ENCODE results near the gene HIF1AN. TPM values are rescaled to one million over a fixed set of nuclear protein-coding genes. Genes with fewer than 3 reads are reported as not detected.

The HIF1AN gene
- total and polyA plus RNA-seq, 2 donors (not counting 1 experiment from before 2014, with no cell fraction given): 7.3 to 65.6 TPM

- Mint-ChIP-seq H3K27me3 (no peaks in the 10 kb centered on the region), H3K4me3 (no peak overlapping the region), H3K4me1 (peaks cover 16% of the 10 kb centered on the region), H3K27ac (peak overlapping the region; percentile 55), H3K9me3 (ENCODE audit: insufficient read depth) (no peaks in the 10 kb centered on the region)
- Histone ChIP-seq H3K4me2 (replicated peaks; ENCODE audit: low read depth, low read length, poor library complexity, severe bottlenecking) (no peak overlapping the region), H3K79me2 (ENCODE audit: control insufficient read depth, insufficient read depth, low read length) (peaks cover 59% of the 10 kb centered on the region), H3K36me3 (replicated peaks in 1 of 2; ENCODE audit: control extremely low read depth in 1 of 2, control insufficient read depth in 1 of 2, extremely low read depth in 1 of 2, insufficient read depth in 2 of 2, low read length in 1 of 2) (peaks cover 3 to 41% of the 10 kb centered on the region in 2 experiments), H4K20me1 (ENCODE audit: control insufficient read depth, insufficient read depth, low read length, poor library complexity, severe bottlenecking) (peaks cover 30% of the 10 kb centered on the region), H3K4me1 (ENCODE audit: control insufficient read depth in 2 of 2, insufficient read depth in 2 of 2, low read length in 2 of 2) (peaks cover 23 to 24% of the 10 kb centered on the region in 2 donors), H3K4me3 (ENCODE audit: control extremely low read depth in 1 of 5, extremely low read depth in 1 of 5, insufficient read depth in 1 of 5, low read depth in 2 of 5, low read length in 4 of 5) (no peak overlapping the region), H3K27me3 (replicated peaks in 1 of 4; ENCODE audit: control extremely low read depth in 1 of 4, control insufficient read depth in 3 of 4, insufficient read depth in 4 of 4, low read length in 3 of 4) (no peaks in the 10 kb centered on the region), H3K27ac (ENCODE audit: low read length in 2 of 2) (no peak overlapping the region), H2AFZ (ENCODE audit: insufficient read depth, low read depth, low read length, poor library complexity, severe bottlenecking) (no peak overlapping the region), H3K9me3 (ENCODE audit: control extremely low read depth in 1 of 3, control insufficient read depth in 2 of 3, insufficient read depth in 1 of 3, low read length in 2 of 3) (no peaks in the 10 kb centered on the region), H3K9ac (ENCODE audit: low read length) (no peak overlapping the region)
- ChIA-PET CTCF (no interaction called here), POLR2A (no interaction called here)
- intact Hi-C loops (cut with micrococcal nuclease): loop anchor here (5.0 to 10.0 kb wide), 6 partner anchors 55 to 1105 kb away; partner anchors contain the start of genes BTRC, ERLIN1, GOT1 and SCD
- TF ChIP-seq EZH2 (IDR thresholded peaks at IDR 0.05; ENCODE audit: borderline replicate concordance, insufficient read depth, low read depth, low read length, poor library complexity, severe bottlenecking): no peak
- TF ChIP-seq CTCF (IDR thresholded peaks at IDR 0.05): no peak
- ATAC-seq (ENCODE audit: low read depth) (no peak), DNase-seq (no peak)
- 90% methylated on average over 2 of the region's 4 CpGs for WGBS (ENCODE audit: insufficient coverage)
These were observed 1.7 kb downstream of the HIF1AN start for GRCh38 chr10:100537475-100537874.

- no peak overlapping the region for H2AFZ ChIP-seq (ENCODE audit: insufficient read depth, low read depth, low read length, poor library complexity, severe bottlenecking)
- WGBS (ENCODE audit: insufficient coverage): no CpG with 5 or more reads among the region's 5 CpGs
- H3K4me3 Mint-ChIP-seq: no peak overlapping the region
- peaks cover 2% of the 10 kb centered on the region for H3K4me1 Mint-ChIP-seq
- TF ChIP-seq CTCF (IDR thresholded peaks at IDR 0.05) (no peak), EZH2 (IDR thresholded peaks at IDR 0.05; ENCODE audit: borderline replicate concordance, insufficient read depth, low read depth, low read length, poor library complexity, severe bottlenecking) (no peak)
- no peak overlapping the region for H3K4me2 ChIP-seq (replicated peaks; ENCODE audit: low read depth, low read length, poor library complexity, severe bottlenecking)
- ATAC-seq (ENCODE audit: low read depth) (no peak), DNase-seq (no peak)
- intact Hi-C loops (cut with micrococcal nuclease): no loop called here
- H3K9me3 ChIP-seq (ENCODE audit: control extremely low read depth in 1 of 3, control insufficient read depth in 2 of 3, insufficient read depth in 1 of 3, low read length in 2 of 3): no peaks in the 10 kb centered on the region
- H3K27me3 Mint-ChIP-seq: no peaks in the 10 kb centered on the region
- H3K27ac ChIP-seq (ENCODE audit: low read length in 2 of 2): no peak overlapping the region
- no peak overlapping the region for H3K9ac ChIP-seq (ENCODE audit: low read length)
- no peak overlapping the region for H3K27ac Mint-ChIP-seq
- no peaks in the 10 kb centered on the region for H3K27me3 ChIP-seq (replicated peaks in 1 of 4; ENCODE audit: control extremely low read depth in 1 of 4, control insufficient read depth in 3 of 4, insufficient read depth in 4 of 4, low read length in 3 of 4)
- H3K4me1 ChIP-seq (ENCODE audit: control insufficient read depth in 2 of 2, insufficient read depth in 2 of 2, low read length in 2 of 2): no peaks in the 10 kb centered on the region
- H4K20me1 ChIP-seq (ENCODE audit: control insufficient read depth, insufficient read depth, low read length, poor library complexity, severe bottlenecking): peaks cover 29% of the 10 kb centered on the region
- ChIA-PET CTCF (interaction anchor here (1.1 to 1.3 kb wide), 2 partner anchors 10 to 17 kb away, joined by 3 to 5 read pairs; no protein-coding TSS in a partner anchor), POLR2A (no interaction called here)
- H3K79me2 ChIP-seq (ENCODE audit: control insufficient read depth, insufficient read depth, low read length): peaks cover 16% of the 10 kb centered on the region
- H3K9me3 Mint-ChIP-seq (ENCODE audit: insufficient read depth): no peaks in the 10 kb centered on the region
- H3K4me3 ChIP-seq (ENCODE audit: control extremely low read depth in 1 of 5, extremely low read depth in 1 of 5, insufficient read depth in 1 of 5, low read depth in 2 of 5, low read length in 4 of 5): no peak overlapping the region
- H3K36me3 ChIP-seq (replicated peaks in 1 of 2; ENCODE audit: control extremely low read depth in 1 of 2, control insufficient read depth in 1 of 2, extremely low read depth in 1 of 2, insufficient read depth in 2 of 2, low read length in 1 of 2): peaks cover 7 to 89% of the 10 kb centered on the region in 2 experiments
These were observed 9.2 kb downstream of the HIF1AN start for GRCh38 chr10:100544950-100545349.

All from B cell (primary cell).